Measurements from ENCODE around the gene ACBD5.
A peak's percentile ranks its signal among the peaks of the same experiment; 100 is the strongest.

DNA sequence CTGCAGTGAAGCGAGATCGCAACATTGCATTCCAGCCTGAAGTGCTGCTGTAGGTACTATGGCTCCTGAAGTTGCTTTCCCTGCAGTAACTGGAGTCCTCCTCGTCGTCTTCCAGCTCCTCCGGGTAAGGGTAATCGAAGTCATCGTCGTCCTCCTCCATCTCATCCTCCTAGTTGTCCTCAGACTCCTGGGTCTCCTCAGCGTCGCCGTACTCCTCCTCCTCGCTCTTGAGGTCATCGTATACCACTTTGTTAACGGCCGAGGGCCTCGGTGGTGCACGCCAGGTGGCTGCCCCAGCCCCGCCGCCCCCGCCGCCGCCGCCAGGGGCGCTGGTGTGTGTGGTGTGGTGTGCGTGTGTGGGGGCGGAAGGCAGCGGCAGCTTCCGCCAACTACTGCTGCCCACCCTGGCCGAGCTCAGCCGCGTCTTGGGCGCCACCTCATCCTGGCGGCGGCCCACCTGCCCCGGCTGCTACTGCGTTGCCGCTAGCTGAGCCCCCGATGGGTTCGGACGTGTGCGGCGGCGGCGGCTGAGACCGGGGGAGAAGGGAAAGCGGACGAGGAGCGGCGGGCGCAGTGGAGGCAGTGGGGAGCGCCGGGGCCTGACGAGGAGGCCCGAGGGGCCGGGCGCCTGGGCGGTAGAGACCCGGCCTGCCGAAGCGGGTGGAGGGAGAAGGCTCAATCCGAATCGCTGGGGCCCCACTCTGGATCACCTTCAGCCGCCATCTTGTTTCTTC, 11.8 kb upstream of the ACBD5 start:
- TF ChIP-seq, protein P1, sequence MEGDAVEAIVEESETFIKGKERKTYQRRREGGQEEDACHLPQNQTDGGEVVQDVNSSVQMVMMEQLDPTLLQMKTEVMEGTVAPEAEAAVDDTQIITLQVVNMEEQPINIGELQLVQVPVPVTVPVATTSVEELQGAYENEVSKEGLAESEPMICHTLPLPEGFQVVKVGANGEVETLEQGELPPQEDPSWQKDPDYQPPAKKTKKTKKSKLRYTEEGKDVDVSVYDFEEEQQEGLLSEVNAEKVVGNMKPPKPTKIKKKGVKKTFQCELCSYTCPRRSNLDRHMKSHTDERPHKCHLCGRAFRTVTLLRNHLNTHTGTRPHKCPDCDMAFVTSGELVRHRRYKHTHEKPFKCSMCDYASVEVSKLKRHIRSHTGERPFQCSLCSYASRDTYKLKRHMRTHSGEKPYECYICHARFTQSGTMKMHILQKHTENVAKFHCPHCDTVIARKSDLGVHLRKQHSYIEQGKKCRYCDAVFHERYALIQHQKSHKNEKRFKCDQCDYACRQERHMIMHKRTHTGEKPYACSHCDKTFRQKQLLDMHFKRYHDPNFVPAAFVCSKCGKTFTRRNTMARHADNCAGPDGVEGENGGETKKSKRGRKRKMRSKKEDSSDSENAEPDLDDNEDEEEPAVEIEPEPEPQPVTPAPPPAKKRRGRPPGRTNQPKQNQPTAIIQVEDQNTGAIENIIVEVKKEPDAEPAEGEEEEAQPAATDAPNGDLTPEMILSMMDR (IDR thresholded peaks at IDR 0.05): peak; percentile 40 to 90 (median 53)
- peak; percentile 41 to 68 (median 67) for TF ChIP-seq POLR2A (IDR thresholded peaks at IDR 0.05)

Measured in body of pancreas (tissue), 4 donors.